GM23338 (cell line): ENCODE results near the gene COL2A1. TPM values are rescaled to one million over a fixed set of nuclear protein-coding genes. Genes with fewer than 3 reads are reported as not detected.

Source experiments
- ATAC-seq: fragments of 200-7000 bp; cut with Tn5 transposase; 3 replicates; pipeline ENCODE4 v1.9.1; 2020
- DNase-seq: peaks from one replicate; pipeline ENCODE4 v3.0.0-alpha.2; 2015; ENCODE audit warnings: low spot score
- H2AFZ ChIP-seq: fragments of 200-600 bp; sonication (generic); 2 replicates; pipeline ENCODE4 v1.8.0; 2016; ENCODE audit warnings: antibody characterized with exemption, mild to moderate bottlenecking, moderate library complexity
- H3F3A ChIP-seq: fragments of 200-600 bp; sonication (generic); replicated peaks from 2 replicates; pipeline ENCODE4 v1.8.0; 2017; ENCODE audit warnings: antibody characterized with exemption, mixed run types, low read depth
- H3K27ac ChIP-seq: fragments of 200-600 bp; sonication (generic); 2 replicates; pipeline ENCODE4 v1.6.1; 2016; ENCODE audit warnings: low read depth
- H3K27me3 ChIP-seq: fragments of 200-600 bp; sonication (generic); 2 replicates; pipeline ENCODE4 v1.8.0; 2016; ENCODE audit warnings: mild to moderate bottlenecking, mixed run types, moderate library complexity; ENCODE audit not compliant: insufficient read depth
- H3K36me3 ChIP-seq: fragments of 200-600 bp; sonication (generic); 2 replicates; pipeline ENCODE4 v1.8.0; 2016; ENCODE audit warnings: mild to moderate bottlenecking; ENCODE audit not compliant: insufficient read depth
- H3K4me1 ChIP-seq: fragments of 200-600 bp; sonication (generic); 2 replicates; pipeline ENCODE4 v1.8.0; 2016; ENCODE audit warnings: mild to moderate bottlenecking, moderate library complexity; ENCODE audit not compliant: insufficient read depth
- H3K4me2 ChIP-seq: fragments of 200-600 bp; sonication (generic); 2 replicates; pipeline ENCODE4 v1.7.1; 2017; ENCODE audit warnings: mixed run types
- H3K4me3 ChIP-seq: fragments of 200-600 bp; sonication (generic); 2 replicates; pipeline ENCODE4 v1.6.1; 2016; ENCODE audit warnings: mixed run types
- H3K79me2 ChIP-seq: fragments of 200-600 bp; sonication (generic); replicated peaks from 2 replicates; pipeline ENCODE4 v1.8.0; 2017; ENCODE audit warnings: mild to moderate bottlenecking; ENCODE audit not compliant: insufficient read depth
- H3K9me2 ChIP-seq: fragments of 200-600 bp; sonication (generic); 2 replicates; pipeline ENCODE4 v1.8.0; 2017; ENCODE audit not compliant: insufficient read depth
- H4K20me1 ChIP-seq: fragments of 200-600 bp; sonication (generic); replicated peaks from 2 replicates; pipeline ENCODE4 v1.8.0; 2017; ENCODE audit warnings: mild to moderate bottlenecking; ENCODE audit not compliant: insufficient read depth
- H3K27ac Mint-ChIP-seq: 2 replicates; pipeline ENCODE4 v1.8.0; 2020; ENCODE audit warnings: inconsistent platforms, mild to moderate bottlenecking, moderate library complexity, mixed read lengths
- H3K27me3 Mint-ChIP-seq: 3 replicates; pipeline ENCODE4 v1.8.0; 2022; ENCODE audit warnings: low read depth, mild to moderate bottlenecking, moderate library complexity, mixed read lengths, inconsistent platforms; ENCODE audit not compliant: insufficient read depth, poor library complexity
- H3K36me3 Mint-ChIP-seq: 3 replicates; pipeline ENCODE4 v1.8.0; 2021; ENCODE audit warnings: low read depth, mild to moderate bottlenecking, inconsistent platforms, moderate library complexity, mixed read lengths
- H3K4me1 Mint-ChIP-seq: 3 replicates; pipeline ENCODE4 v1.8.0; 2020; ENCODE audit warnings: mild to moderate bottlenecking, inconsistent platforms, mixed read lengths
- H3K4me3 Mint-ChIP-seq: 3 replicates; pipeline ENCODE4 v1.8.0; 2021; ENCODE audit warnings: moderate library complexity, mild to moderate bottlenecking, inconsistent platforms, mixed read lengths
- H3K9me3 Mint-ChIP-seq: 3 replicates; pipeline ENCODE4 v1.8.0; 2020; ENCODE audit warnings: moderate library complexity, mild to moderate bottlenecking, inconsistent platforms, mixed read lengths
- CREB1 ChIP-seq: fragments of 250-450 bp; sonication (Bioruptor Pico); IDR thresholded peaks from 2 replicates; pipeline ENCODE4 v1.5.0; 2020; ENCODE audit warnings: low read depth, mild to moderate bottlenecking, moderate library complexity
- CTCF ChIP-seq, 2 experiments: fragments of 200-600 bp in 1 of 2; sonication (generic) in 1 of 2; conservative IDR thresholded peaks; 2 replicates each; pipeline versions ENCODE4 v1.5.1 to v1.6.1; 2016 to 2017; ENCODE audit warnings: antibody characterized with exemption in 2 of 2, low read depth in 2 of 2, mild to moderate bottlenecking in 2 of 2, moderate library complexity in 1 of 2
- ETS1 ChIP-seq: IDR thresholded peaks from 2 replicates; pipeline ENCODE4 v1.6.1; 2016; ENCODE audit warnings: antibody characterized with exemption
- EZH2 ChIP-seq: fragments of 200-600 bp; sonication (generic); IDR thresholded peaks from one replicate; pipeline ENCODE4 v1.8.0; 2017; ENCODE audit warnings: antibody characterized with exemption, mild to moderate bottlenecking, low read depth; ENCODE audit not compliant: unreplicated experiment
- EZH2phosphoT487 ChIP-seq: fragments of 200-600 bp; sonication (generic); IDR thresholded peaks from one replicate; pipeline ENCODE4 v1.8.1; 2018; ENCODE audit warnings: antibody characterized with exemption; ENCODE audit not compliant: unreplicated experiment
- JUNB ChIP-seq: IDR thresholded peaks from one replicate; pipeline ENCODE4 v1.6.1; 2016; ENCODE audit warnings: antibody characterized with exemption; ENCODE audit not compliant: unreplicated experiment
- NANOG ChIP-seq: IDR thresholded peaks from 2 replicates; pipeline ENCODE4 v1.6.1; 2016; ENCODE audit warnings: antibody characterized with exemption, borderline replicate concordance
- POLR2AphosphoS5 ChIP-seq: IDR thresholded peaks from 2 replicates; pipeline ENCODE4 v1.6.1; 2016; ENCODE audit warnings: antibody characterized with exemption, low read depth
- STAT1 ChIP-seq: IDR thresholded peaks from one replicate; pipeline ENCODE4 v1.6.1; 2016; ENCODE audit warnings: antibody characterized with exemption; ENCODE audit not compliant: unreplicated experiment
- ZNF114 ChIP-seq: fragments of 250-450 bp; sonication (Bioruptor Pico); IDR thresholded peaks from 2 replicates; pipeline ENCODE4 v1.5.0; 2020; ENCODE audit warnings: mild to moderate bottlenecking, moderate library complexity
- ZNF331 ChIP-seq: fragments of 250-450 bp; sonication (Bioruptor Pico); IDR thresholded peaks from 2 replicates; pipeline ENCODE4 v1.5.0; 2020; ENCODE audit warnings: low read depth, mild to moderate bottlenecking, moderate library complexity
- polyA plus RNA-seq: library from polyadenylated mRNA; unstranded; fragments of >200 nt; fragmentation: Nextera tagmentation; extraction: Ambion mirVana; gene quantifications from 2 replicates; pipeline ENCODE4 v1.2.1, GENCODE V29; 2016
- total RNA-seq: library from RNA; depleted of rRNA; stranded (reverse); fragments of >200 nt; shearing (Covaris generic); gene quantifications from 2 replicates; pipeline ENCODE4 v1.2.3, GENCODE V29; 2014
- TF ChIP-seq, protein P1 (sequence below): IDR thresholded peaks from one replicate; pipeline ENCODE4 v1.6.1; 2018; ENCODE audit warnings: antibody characterized with exemption; ENCODE audit not compliant: unreplicated experiment
- TF ChIP-seq, protein P2 (sequence below): fragments of 250-450 bp; sonication (Bioruptor Pico); IDR thresholded peaks from 2 replicates; pipeline ENCODE4 v1.5.0; 2020; ENCODE audit warnings: mild to moderate bottlenecking, moderate library complexity

COL2A1 gene
- total and polyA plus RNA-seq, 2 experiments from 2014 or later = 7.0 to 24.6 TPM

GRCh38 chr12:47975036-47975620, 29.1 kb downstream of the COL2A1 start:
- no peak overlapping the region for H3K4me3 ChIP-seq
- H3K27ac ChIP-seq = no peak overlapping the region
- no peaks in the 10 kb centered on the region for H3K9me3 Mint-ChIP-seq
- TF ChIP-seq JUNB (no peak), ZNF331 (no peak), STAT1 (no peak), EZH2phosphoT487 (no peak), EZH2 (no peak), NANOG (no peak), CTCF (conservative IDR thresholded peaks at IDR 0.05; ENCODE audit: low read depth in 2 of 2) (no peak), ETS1 (no peak), ZNF114 (CRISPR knock-in tag) (no peak), CREB1 (CRISPR knock-in tag) (no peak), POLR2AphosphoS5 (no peak)
- TF ChIP-seq, protein P1, sequence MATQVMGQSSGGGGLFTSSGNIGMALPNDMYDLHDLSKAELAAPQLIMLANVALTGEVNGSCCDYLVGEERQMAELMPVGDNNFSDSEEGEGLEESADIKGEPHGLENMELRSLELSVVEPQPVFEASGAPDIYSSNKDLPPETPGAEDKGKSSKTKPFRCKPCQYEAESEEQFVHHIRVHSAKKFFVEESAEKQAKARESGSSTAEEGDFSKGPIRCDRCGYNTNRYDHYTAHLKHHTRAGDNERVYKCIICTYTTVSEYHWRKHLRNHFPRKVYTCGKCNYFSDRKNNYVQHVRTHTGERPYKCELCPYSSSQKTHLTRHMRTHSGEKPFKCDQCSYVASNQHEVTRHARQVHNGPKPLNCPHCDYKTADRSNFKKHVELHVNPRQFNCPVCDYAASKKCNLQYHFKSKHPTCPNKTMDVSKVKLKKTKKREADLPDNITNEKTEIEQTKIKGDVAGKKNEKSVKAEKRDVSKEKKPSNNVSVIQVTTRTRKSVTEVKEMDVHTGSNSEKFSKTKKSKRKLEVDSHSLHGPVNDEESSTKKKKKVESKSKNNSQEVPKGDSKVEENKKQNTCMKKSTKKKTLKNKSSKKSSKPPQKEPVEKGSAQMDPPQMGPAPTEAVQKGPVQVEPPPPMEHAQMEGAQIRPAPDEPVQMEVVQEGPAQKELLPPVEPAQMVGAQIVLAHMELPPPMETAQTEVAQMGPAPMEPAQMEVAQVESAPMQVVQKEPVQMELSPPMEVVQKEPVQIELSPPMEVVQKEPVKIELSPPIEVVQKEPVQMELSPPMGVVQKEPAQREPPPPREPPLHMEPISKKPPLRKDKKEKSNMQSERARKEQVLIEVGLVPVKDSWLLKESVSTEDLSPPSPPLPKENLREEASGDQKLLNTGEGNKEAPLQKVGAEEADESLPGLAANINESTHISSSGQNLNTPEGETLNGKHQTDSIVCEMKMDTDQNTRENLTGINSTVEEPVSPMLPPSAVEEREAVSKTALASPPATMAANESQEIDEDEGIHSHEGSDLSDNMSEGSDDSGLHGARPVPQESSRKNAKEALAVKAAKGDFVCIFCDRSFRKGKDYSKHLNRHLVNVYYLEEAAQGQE = no peak
- TF ChIP-seq, protein P2, sequence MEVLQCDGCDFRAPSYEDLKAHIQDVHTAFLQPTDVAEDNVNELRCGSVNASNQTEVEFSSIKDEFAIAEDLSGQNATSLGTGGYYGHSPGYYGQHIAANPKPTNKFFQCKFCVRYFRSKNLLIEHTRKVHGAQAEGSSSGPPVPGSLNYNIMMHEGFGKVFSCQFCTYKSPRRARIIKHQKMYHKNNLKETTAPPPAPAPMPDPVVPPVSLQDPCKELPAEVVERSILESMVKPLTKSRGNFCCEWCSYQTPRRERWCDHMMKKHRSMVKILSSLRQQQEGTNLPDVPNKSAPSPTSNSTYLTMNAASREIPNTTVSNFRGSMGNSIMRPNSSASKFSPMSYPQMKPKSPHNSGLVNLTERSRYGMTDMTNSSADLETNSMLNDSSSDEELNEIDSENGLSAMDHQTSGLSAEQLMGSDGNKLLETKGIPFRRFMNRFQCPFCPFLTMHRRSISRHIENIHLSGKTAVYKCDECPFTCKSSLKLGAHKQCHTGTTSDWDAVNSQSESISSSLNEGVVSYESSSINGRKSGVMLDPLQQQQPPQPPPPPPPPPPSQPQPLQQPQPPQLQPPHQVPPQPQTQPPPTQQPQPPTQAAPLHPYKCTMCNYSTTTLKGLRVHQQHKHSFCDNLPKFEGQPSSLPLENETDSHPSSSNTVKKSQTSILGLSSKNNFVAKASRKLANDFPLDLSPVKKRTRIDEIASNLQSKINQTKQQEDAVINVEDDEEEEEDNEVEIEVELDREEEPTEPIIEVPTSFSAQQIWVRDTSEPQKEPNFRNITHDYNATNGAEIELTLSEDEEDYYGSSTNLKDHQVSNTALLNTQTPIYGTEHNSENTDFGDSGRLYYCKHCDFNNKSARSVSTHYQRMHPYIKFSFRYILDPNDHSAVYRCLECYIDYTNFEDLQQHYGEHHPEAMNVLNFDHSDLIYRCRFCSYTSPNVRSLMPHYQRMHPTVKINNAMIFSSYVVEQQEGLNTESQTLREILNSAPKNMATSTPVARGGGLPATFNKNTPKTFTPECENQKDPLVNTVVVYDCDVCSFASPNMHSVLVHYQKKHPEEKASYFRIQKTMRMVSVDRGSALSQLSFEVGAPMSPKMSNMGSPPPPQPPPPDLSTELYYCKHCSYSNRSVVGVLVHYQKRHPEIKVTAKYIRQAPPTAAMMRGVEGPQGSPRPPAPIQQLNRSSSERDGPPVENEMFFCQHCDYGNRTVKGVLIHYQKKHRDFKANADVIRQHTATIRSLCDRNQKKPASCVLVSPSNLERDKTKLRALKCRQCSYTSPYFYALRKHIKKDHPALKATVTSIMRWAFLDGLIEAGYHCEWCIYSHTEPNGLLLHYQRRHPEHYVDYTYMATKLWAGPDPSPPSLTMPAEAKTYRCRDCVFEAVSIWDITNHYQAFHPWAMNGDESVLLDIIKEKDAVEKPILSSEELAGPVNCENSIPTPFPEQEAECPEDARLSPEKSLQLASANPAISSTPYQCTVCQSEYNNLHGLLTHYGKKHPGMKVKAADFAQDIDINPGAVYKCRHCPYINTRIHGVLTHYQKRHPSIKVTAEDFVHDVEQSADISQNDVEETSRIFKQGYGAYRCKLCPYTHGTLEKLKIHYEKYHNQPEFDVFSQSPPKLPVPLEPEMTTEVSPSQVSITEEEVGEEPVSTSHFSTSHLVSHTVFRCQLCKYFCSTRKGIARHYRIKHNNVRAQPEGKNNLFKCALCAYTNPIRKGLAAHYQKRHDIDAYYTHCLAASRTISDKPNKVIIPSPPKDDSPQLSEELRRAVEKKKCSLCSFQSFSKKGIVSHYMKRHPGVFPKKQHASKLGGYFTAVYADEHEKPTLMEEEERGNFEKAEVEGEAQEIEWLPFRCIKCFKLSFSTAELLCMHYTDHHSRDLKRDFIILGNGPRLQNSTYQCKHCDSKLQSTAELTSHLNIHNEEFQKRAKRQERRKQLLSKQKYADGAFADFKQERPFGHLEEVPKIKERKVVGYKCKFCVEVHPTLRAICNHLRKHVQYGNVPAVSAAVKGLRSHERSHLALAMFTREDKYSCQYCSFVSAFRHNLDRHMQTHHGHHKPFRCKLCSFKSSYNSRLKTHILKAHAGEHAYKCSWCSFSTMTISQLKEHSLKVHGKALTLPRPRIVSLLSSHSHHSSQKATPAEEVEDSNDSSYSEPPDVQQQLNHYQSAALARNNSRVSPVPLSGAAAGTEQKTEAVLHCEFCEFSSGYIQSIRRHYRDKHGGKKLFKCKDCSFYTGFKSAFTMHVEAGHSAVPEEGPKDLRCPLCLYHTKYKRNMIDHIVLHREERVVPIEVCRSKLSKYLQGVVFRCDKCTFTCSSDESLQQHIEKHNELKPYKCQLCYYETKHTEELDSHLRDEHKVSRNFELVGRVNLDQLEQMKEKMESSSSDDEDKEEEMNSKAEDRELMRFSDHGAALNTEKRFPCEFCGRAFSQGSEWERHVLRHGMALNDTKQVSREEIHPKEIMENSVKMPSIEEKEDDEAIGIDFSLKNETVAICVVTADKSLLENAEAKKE = no peak
- H4K20me1 ChIP-seq = no peaks in the 10 kb centered on the region
- H3K79me2 ChIP-seq = no peaks in the 10 kb centered on the region
- H2AFZ ChIP-seq = no peak overlapping the region
- H3K9me2 ChIP-seq = no peaks in the 10 kb centered on the region
- no peaks in the 10 kb centered on the region for H3K4me1 Mint-ChIP-seq
- no peaks in the 10 kb centered on the region for H3K36me3 Mint-ChIP-seq
- DNase-seq (no peak), ATAC-seq (no peak)
- no peaks in the 10 kb centered on the region for H3K27me3 ChIP-seq
- H3F3A ChIP-seq = no peaks in the 10 kb centered on the region
- H3K27ac Mint-ChIP-seq = no peak overlapping the region
- H3K4me2 ChIP-seq = no peak overlapping the region
- H3K36me3 ChIP-seq = no peaks in the 10 kb centered on the region
- H3K4me3 Mint-ChIP-seq = no peak overlapping the region
- H3K27me3 Mint-ChIP-seq = peaks cover 15% of the 10 kb centered on the region
- no peaks in the 10 kb centered on the region for H3K4me1 ChIP-seq
